Smooth muscle cell (in vitro differentiated cells): ENCODE results near the gene E2F2. TPM values are rescaled to one million over a fixed set of nuclear protein-coding genes. Genes with fewer than 3 reads are reported as not detected.

Experiments used
- DNase-seq: peaks from one replicate; lab custom pipeline; 2025; ENCODE audit not compliant: unreplicated experiment; lab: John Stamatoyannopoulos, UW
- H2AFZ ChIP-seq: fragments of 200-600 bp; sonication (generic); 2 replicates; pipeline ENCODE4 v1.6.0; 2016; ENCODE audit warnings: antibody characterized with exemption, low read depth, mild to moderate bottlenecking
- H3F3A ChIP-seq: fragments of 200-600 bp; sonication (generic); 2 replicates; pipeline ENCODE4 v1.6.0; 2017; ENCODE audit warnings: antibody characterized with exemption, low read depth
- H3K27ac ChIP-seq: fragments of 200-600 bp; sonication (generic); 2 replicates; pipeline ENCODE4 v1.5.1; 2016; ENCODE audit warnings: low read depth, mild to moderate bottlenecking
- H3K27me3 ChIP-seq: fragments of 200-600 bp; sonication (generic); 2 replicates; pipeline ENCODE4 v1.6.1; 2016; ENCODE audit warnings: low read depth, mild to moderate bottlenecking
- H3K36me3 ChIP-seq: fragments of 200-600 bp; sonication (generic); 2 replicates; pipeline ENCODE4 v1.5.1; 2016; ENCODE audit warnings: low read depth
- H3K4me1 ChIP-seq: fragments of 200-600 bp; sonication (generic); 2 replicates; pipeline ENCODE4 v1.5.1; 2016; ENCODE audit warnings: low read depth
- H3K4me2 ChIP-seq: fragments of 200-600 bp; sonication (generic); 2 replicates; pipeline ENCODE4 v1.6.0; 2016; ENCODE audit warnings: mild to moderate bottlenecking
- H3K4me3 ChIP-seq: fragments of 200-600 bp; sonication (generic); 2 replicates; pipeline ENCODE4 v1.5.1; 2016; ENCODE audit warnings: mild to moderate bottlenecking
- H3K79me2 ChIP-seq: fragments of 200-600 bp; sonication (generic); 2 replicates; pipeline ENCODE4 v1.6.0; 2016; ENCODE audit warnings: low read depth, mild to moderate bottlenecking
- H3K9ac ChIP-seq: fragments of 200-600 bp; sonication (generic); 2 replicates; pipeline ENCODE4 v1.6.0; 2016; ENCODE audit warnings: low read depth
- H3K9me3 ChIP-seq: fragments of 200-600 bp; sonication (generic); replicated peaks from 2 replicates; pipeline ENCODE4 v1.5.1; 2016; ENCODE audit warnings: low read depth
- H4K20me1 ChIP-seq: fragments of 200-600 bp; sonication (generic); 2 replicates; pipeline ENCODE4 v1.6.0; 2016; ENCODE audit warnings: low read depth
- WGBS: methylation state at CpG from one replicate; pipeline ENCODE4 v1.1.7; 2016; ENCODE audit warnings: low lambda C conversion rate; 5-methylcytosine and 5-hydroxymethylcytosine counted together
- polyA plus RNA-seq: library from polyadenylated mRNA; unstranded; fragments of >200 nt; fragmentation: Nextera tagmentation; extraction: Ambion mirVana; gene quantifications from 2 replicates; pipeline ENCODE4 v1.2.1, GENCODE V29; 2016
- total RNA-seq: library from RNA; depleted of rRNA; stranded (reverse); fragments of >200 nt; gene quantifications from 2 replicates; pipeline ENCODE4 v1.2.3, GENCODE V29; 2014
- TF ChIP-seq, protein P1 (sequence below): fragments of 200-600 bp; sonication (generic); IDR thresholded peaks from 2 replicates; pipeline ENCODE4 v1.5.1; 2017; ENCODE audit warnings: borderline replicate concordance, mild to moderate bottlenecking, antibody characterized with exemption; ENCODE audit not compliant: insufficient read depth, poor library complexity, severe bottlenecking

Gene E2F2
- total and polyA plus RNA-seq, 2 experiments from 2014 or later: 0.63 to 1.4 TPM

DNA sequence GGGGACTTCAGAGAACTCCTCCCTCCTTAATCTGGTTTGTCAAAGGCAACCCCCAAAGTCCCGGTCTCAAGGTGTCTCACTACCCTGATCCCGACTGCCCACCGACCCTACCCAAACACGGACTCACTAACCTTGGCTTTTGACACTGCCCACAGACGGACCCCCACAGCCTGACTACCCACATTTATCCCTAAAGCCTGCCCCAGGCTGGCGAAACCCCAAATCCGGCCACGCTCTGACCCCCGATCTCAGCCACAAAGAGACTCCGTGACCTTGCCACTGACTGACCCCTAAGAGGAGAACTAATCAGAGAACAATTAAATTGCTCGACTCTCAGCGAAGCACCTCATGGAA lies 23.1 kb upstream of the E2F2 start:
- Histone ChIP-seq H3K9me3 (no peaks in the 10 kb centered on the region), H3K4me3 (peak overlapping the region; percentile 41), H2AFZ (peak overlapping the region; percentile 57), H3K79me2 (peaks cover 21% of the 10 kb centered on the region), H3K27ac (peak overlapping the region; percentile 68), H3K27me3 (no peaks in the 10 kb centered on the region), H3K4me1 (peaks cover 46% of the 10 kb centered on the region), H3K9ac (peak overlapping the region; percentile 56), H3K36me3 (no peaks in the 10 kb centered on the region), H3F3A (peaks cover 28% of the 10 kb centered on the region), H4K20me1 (peaks cover 33% of the 10 kb centered on the region), H3K4me2 (peak overlapping the region; percentile 85)
- WGBS: 32% methylated on average over 12 of the region's 12 CpGs
- DNase-seq: no peak
- TF ChIP-seq, protein P1, sequence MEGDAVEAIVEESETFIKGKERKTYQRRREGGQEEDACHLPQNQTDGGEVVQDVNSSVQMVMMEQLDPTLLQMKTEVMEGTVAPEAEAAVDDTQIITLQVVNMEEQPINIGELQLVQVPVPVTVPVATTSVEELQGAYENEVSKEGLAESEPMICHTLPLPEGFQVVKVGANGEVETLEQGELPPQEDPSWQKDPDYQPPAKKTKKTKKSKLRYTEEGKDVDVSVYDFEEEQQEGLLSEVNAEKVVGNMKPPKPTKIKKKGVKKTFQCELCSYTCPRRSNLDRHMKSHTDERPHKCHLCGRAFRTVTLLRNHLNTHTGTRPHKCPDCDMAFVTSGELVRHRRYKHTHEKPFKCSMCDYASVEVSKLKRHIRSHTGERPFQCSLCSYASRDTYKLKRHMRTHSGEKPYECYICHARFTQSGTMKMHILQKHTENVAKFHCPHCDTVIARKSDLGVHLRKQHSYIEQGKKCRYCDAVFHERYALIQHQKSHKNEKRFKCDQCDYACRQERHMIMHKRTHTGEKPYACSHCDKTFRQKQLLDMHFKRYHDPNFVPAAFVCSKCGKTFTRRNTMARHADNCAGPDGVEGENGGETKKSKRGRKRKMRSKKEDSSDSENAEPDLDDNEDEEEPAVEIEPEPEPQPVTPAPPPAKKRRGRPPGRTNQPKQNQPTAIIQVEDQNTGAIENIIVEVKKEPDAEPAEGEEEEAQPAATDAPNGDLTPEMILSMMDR: no peak

DNA sequence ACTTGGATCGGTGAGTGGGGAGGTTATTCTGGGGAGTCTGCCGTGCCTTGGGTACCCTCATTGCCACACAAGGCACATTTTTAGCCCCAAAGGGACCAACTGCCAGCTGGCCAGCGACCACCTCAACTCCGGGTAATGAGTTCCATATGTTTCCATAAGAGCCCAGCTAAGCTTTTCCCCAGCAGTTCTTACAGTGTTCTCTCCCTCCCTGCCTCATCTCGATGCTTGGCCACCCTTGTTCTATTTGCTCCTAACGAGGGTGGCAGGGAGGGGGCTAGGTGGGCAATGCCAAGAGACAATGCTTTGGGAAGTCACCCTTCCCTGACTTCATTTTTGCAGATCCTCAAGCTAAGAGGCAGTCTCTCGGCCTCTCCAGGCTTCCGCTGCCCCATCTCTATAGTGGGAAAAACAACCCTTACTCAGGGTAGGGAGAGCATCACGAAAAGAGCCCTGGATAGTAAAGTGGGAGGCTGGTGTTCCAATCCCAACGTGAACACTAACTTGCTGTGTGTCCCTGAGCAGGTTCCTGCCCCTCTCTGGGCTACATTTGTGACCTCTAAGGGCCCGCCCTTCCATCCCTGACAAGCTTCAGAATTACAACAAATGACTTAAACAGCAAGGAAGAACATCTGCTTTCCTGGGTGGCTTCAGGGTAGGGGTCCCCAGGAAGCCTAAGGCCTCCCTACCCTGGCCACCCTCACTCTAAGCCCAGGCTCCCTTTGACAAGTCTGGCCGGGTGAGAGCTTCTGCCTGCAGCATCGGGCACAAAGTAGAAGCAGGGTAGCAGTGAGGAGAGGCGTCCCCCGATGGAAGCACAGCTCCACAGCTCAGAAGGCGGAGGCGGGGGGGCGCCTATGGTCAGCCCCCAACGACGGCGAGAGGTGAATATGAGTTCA lies 22.4 kb upstream of the E2F2 start:
- WGBS: 65% methylated on average over 21 of the region's 21 CpGs
- H3K9ac ChIP-seq: no peak overlapping the region
- no peak for DNase-seq
- H3K79me2 ChIP-seq: peaks cover 15% of the 10 kb centered on the region
- H3K4me1 ChIP-seq: peaks cover 46% of the 10 kb centered on the region
- peak overlapping the region; percentile 68 for H3K27ac ChIP-seq
- peaks cover 22% of the 10 kb centered on the region for H3F3A ChIP-seq
- no peak overlapping the region for H3K4me3 ChIP-seq
- H3K27me3 ChIP-seq: no peaks in the 10 kb centered on the region
- peaks cover 27% of the 10 kb centered on the region for H4K20me1 ChIP-seq
- H3K4me2 ChIP-seq: peak overlapping the region; percentile 85
- no peaks in the 10 kb centered on the region for H3K9me3 ChIP-seq
- H2AFZ ChIP-seq: no peak overlapping the region
- TF ChIP-seq, protein P1: no peak
- H3K36me3 ChIP-seq: no peaks in the 10 kb centered on the region

DNA sequence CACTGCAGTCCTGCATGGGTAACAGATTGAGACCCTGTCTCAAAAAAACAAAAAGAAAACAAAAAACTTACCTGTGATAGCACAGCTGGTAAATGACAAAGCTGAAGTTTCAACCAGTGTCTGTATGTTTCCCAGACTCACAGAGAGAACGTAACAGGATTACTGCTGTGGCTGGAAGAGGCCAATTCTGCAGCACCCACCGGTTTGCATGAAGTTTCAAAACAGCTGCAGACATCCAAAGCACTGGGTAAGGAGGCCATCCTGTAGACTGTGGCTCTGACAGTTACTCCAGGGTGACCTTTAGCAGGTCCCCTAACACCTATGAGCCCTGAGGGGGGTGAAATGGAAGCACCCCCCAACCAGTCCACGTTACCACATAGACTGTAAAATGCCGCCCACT lies 20.8 kb upstream of the E2F2 start:
- no peak overlapping the region for H3K27ac ChIP-seq
- H3F3A ChIP-seq: peaks cover 6% of the 10 kb centered on the region
- no peaks in the 10 kb centered on the region for H3K9me3 ChIP-seq
- no peak overlapping the region for H3K9ac ChIP-seq
- TF ChIP-seq, protein P1: no peak
- WGBS: 57% methylated on average over 4 of the region's 4 CpGs
- H3K4me1 ChIP-seq: peaks cover 34% of the 10 kb centered on the region
- H4K20me1 ChIP-seq: peaks cover 10% of the 10 kb centered on the region
- no peaks in the 10 kb centered on the region for H3K27me3 ChIP-seq
- H2AFZ ChIP-seq: no peak overlapping the region
- H3K4me2 ChIP-seq: no peak overlapping the region
- DNase-seq: no peak
- H3K36me3 ChIP-seq: no peaks in the 10 kb centered on the region
- H3K4me3 ChIP-seq: no peak overlapping the region
- H3K79me2 ChIP-seq: no peaks in the 10 kb centered on the region
